ENCODE data around the gene SPCS1. TPM values are rescaled to one million over a fixed set of nuclear protein-coding genes. Genes with fewer than 3 reads are reported as not detected.

SPCS1 gene
- total RNA-seq, 1 experiment from 2014 or later = 93.2 TPM

DNA sequence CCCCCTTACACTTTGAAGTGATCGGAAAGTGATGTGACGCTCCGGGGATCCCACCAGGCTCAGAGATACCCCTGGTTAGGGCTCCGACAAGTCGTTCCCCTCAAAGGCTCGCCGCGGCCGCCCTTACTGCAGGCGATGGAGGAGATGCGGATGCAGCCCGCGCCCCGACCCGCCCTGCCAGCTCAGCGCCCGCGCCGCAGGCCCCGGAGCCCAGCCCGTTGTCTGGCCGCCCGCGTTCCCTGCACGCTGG lies 543 bp upstream of the SPCS1 start:
- Histone ChIP-seq H3K9me3 (ENCODE audit: control insufficient read depth, insufficient read depth, low read depth, low read length) (no peaks in the 10 kb centered on the region), H3K4me1 (ENCODE audit: control insufficient read depth, insufficient read depth, low read length) (peaks cover 17% of the 10 kb centered on the region), H3K27ac (ENCODE audit: low read length) (peak overlapping the region; percentile 75), H3K4me3 (ENCODE audit: low read depth in 2 of 2, low read length in 2 of 2) (peak overlapping the region; percentile 64 to 99), H3K27me3 (ENCODE audit: control insufficient read depth, insufficient read depth, low read length) (no peaks in the 10 kb centered on the region), H3K36me3 (ENCODE audit: control insufficient read depth, insufficient read depth, low read length) (peaks cover 16% of the 10 kb centered on the region)
- ChIA-PET POLR2A (interaction anchor here (0.6 kb wide), 1 partner anchor 77 kb away, joined by 3 read pairs; no protein-coding TSS in a partner anchor), CTCF (no interaction called here)
- peak; percentile 69 for ATAC-seq
- DNase-seq (ENCODE audit: low read depth, low spot score) = no peak
- in situ Hi-C loops (cut with HindIII; ENCODE audit: low pct_unique_long_range_greater_than_20kb, low sequenced_read_pairs) = no loop called here
- TF ChIP-seq, protein P1, sequence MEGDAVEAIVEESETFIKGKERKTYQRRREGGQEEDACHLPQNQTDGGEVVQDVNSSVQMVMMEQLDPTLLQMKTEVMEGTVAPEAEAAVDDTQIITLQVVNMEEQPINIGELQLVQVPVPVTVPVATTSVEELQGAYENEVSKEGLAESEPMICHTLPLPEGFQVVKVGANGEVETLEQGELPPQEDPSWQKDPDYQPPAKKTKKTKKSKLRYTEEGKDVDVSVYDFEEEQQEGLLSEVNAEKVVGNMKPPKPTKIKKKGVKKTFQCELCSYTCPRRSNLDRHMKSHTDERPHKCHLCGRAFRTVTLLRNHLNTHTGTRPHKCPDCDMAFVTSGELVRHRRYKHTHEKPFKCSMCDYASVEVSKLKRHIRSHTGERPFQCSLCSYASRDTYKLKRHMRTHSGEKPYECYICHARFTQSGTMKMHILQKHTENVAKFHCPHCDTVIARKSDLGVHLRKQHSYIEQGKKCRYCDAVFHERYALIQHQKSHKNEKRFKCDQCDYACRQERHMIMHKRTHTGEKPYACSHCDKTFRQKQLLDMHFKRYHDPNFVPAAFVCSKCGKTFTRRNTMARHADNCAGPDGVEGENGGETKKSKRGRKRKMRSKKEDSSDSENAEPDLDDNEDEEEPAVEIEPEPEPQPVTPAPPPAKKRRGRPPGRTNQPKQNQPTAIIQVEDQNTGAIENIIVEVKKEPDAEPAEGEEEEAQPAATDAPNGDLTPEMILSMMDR (IDR thresholded peaks at IDR 0.05) = no peak
- TF ChIP-seq TCF7L2 (IDR thresholded peaks at IDR 0.05; ENCODE audit: low read depth, low read length) = no peak
- no peak for TF ChIP-seq REST (IDR thresholded peaks at IDR 0.05; ENCODE audit: insufficient read depth in 1 of 2, low read depth in 2 of 2, low read length in 1 of 2)
- TF ChIP-seq POLR2AphosphoS5 (IDR thresholded peaks at IDR 0.05; ENCODE audit: low read depth, low read length) = no peak
- no peak for TF ChIP-seq SIN3A (IDR thresholded peaks at IDR 0.05; ENCODE audit: borderline replicate concordance, insufficient read depth, low read depth, low read length)
- intact Hi-C loops (cut with micrococcal nuclease; ENCODE audit: unreplicated experiment) = no loop called here
- BruUV-seq (replicated peaks) = no TSS peak

DNA sequence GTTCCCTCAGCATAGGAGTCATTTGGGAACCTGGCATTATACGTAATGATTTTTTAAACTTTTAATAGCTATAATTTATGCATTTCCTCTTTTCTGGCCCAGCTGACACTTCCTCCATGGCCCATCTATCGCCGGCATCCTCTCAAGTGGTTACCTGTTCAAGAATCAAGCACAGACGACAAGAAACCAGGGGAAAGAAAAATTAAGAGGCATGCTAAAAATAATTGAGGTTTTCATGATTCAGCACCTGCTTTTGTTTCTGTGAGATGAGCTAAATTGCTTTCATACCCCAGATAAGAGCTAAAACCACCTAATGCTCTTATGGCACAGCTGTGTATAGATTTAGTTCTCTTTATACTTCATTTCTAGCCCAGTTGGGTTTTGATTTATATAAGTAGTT lies 1.7 kb downstream of the SPCS1 start:
- BruUV-seq (replicated peaks) = no TSS peak
- TF ChIP-seq, protein P1 (IDR thresholded peaks at IDR 0.05) = no peak
- TF ChIP-seq TCF7L2 (IDR thresholded peaks at IDR 0.05; ENCODE audit: low read depth, low read length) (no peak), REST (IDR thresholded peaks at IDR 0.05; ENCODE audit: insufficient read depth in 1 of 2, low read depth in 2 of 2, low read length in 1 of 2) (no peak), POLR2AphosphoS5 (IDR thresholded peaks at IDR 0.05; ENCODE audit: low read depth, low read length) (no peak)
- Histone ChIP-seq H3K9me3 (ENCODE audit: control insufficient read depth, insufficient read depth, low read depth, low read length) (no peaks in the 10 kb centered on the region), H3K27ac (ENCODE audit: low read length) (no peak overlapping the region; the same call in 1 of the 2 replicates), H3K4me1 (ENCODE audit: control insufficient read depth, insufficient read depth, low read length) (peaks cover 17% of the 10 kb centered on the region), H3K4me3 (ENCODE audit: low read depth in 2 of 2, low read length in 2 of 2) (peak overlapping the region in 1 of 2 experiments; percentile 64; a peak in 3 of 4 replicates), H3K36me3 (ENCODE audit: control insufficient read depth, insufficient read depth, low read length) (peaks cover 18% of the 10 kb centered on the region), H3K27me3 (ENCODE audit: control insufficient read depth, insufficient read depth, low read length) (no peaks in the 10 kb centered on the region)
- intact Hi-C loops (cut with micrococcal nuclease; ENCODE audit: unreplicated experiment) = no loop called here
- in situ Hi-C loops (cut with HindIII; ENCODE audit: low pct_unique_long_range_greater_than_20kb, low sequenced_read_pairs) = no loop called here
- DNase-seq (ENCODE audit: low read depth, low spot score) = no peak
- POLR2A ChIA-PET = no interaction called here
- no peak for ATAC-seq
- CTCF ChIA-PET = no interaction called here
